ENCODE data around the gene FBXL3. TPM values are rescaled to one million over a fixed set of nuclear protein-coding genes. Genes with fewer than 3 reads are reported as not detected.
"Not testable (repeated sequence)": the region's sequence is repeated elsewhere in the genome, so short reads cannot be mapped to it uniquely, and the experiment has no call there.

Gene FBXL3
- polyA plus RNA-seq, 3 donors, result 14.7 to 20.0 (median 19.0) TPM

GRCh38 chr13:77014906-77015685 lies 11.9 kb downstream of the FBXL3 start:
- no peaks in the 10 kb centered on the region for H3K9me3 Mint-ChIP-seq
- Histone ChIP-seq H3K4me1 (ENCODE audit: control insufficient read depth in 1 of 2, insufficient read depth in 2 of 2, low read length in 2 of 2) (no peaks in the 10 kb centered on the region), H3K9ac (ENCODE audit: insufficient read depth, low read length, poor library complexity, severe bottlenecking) (no peak overlapping the region), H3K36me3 (replicated peaks in 1 of 2; ENCODE audit: control insufficient read depth in 1 of 2, insufficient read depth in 2 of 2, low read length in 2 of 2) (peaks cover 80 to 100% of the 10 kb centered on the region in 2 donors), H3K27me3 (ENCODE audit: control insufficient read depth in 2 of 2, insufficient read depth in 2 of 2, low read length in 2 of 2) (no peaks in the 10 kb centered on the region), H4K20me1 (ENCODE audit: insufficient read depth, low read length) (peaks cover 100% of the 10 kb centered on the region), H3K9me3 (replicated peaks in 1 of 2; ENCODE audit: control insufficient read depth in 1 of 2, insufficient read depth in 1 of 2, low read length in 2 of 2) (no peaks in the 10 kb centered on the region), H2AFZ (ENCODE audit: insufficient read depth, low read depth, low read length, poor library complexity, severe bottlenecking) (no peak overlapping the region), H3K79me2 (ENCODE audit: insufficient read depth, low read length) (peaks cover 99% of the 10 kb centered on the region), H3K27ac (ENCODE audit: low read depth in 1 of 2, low read length in 2 of 2) (no peak overlapping the region), H3K4me3 (replicated peaks in 1 of 3; ENCODE audit: low read depth in 2 of 3, low read length in 3 of 3) (no peak overlapping the region), H3K4me2 (replicated peaks; ENCODE audit: extremely low read depth, low read length, poor library complexity, severe bottlenecking) (no peak overlapping the region)
- H3K27ac Mint-ChIP-seq, result peak overlapping the region in 1 of 7 donors; percentile 37
- intact Hi-C loops (cut with micrococcal nuclease), result no loop called here
- H3K4me1 Mint-ChIP-seq, result peaks cover 4% of the 10 kb centered on the region
- peaks cover 0 to 2% (median 0%) of the 10 kb centered on the region in 3 donors for H3K27me3 Mint-ChIP-seq (ENCODE audit: low read depth in 3 of 3)
- no peak for DNase-seq
- WGBS (ENCODE audit: insufficient coverage), result no CpG with 5 or more reads among the region's 2 CpGs
- H3K36me3 Mint-ChIP-seq, result peaks cover 73 to 84% of the 10 kb centered on the region in 2 donors
- no peak overlapping the region for H3K4me3 Mint-ChIP-seq
- no peak for TF ChIP-seq CTCF (IDR thresholded peaks at IDR 0.05)

GRCh38 chr13:77013853-77014542 lies 13.0 kb downstream of the FBXL3 start:
- DNase-seq, result no peak
- Histone ChIP-seq H3K4me2 (replicated peaks; ENCODE audit: extremely low read depth, low read length, poor library complexity, severe bottlenecking) (no peak overlapping the region), H3K4me3 (replicated peaks in 1 of 3; ENCODE audit: low read depth in 2 of 3, low read length in 3 of 3) (no peak overlapping the region), H3K27ac (ENCODE audit: low read depth in 1 of 2, low read length in 2 of 2) (no peak overlapping the region), H3K79me2 (ENCODE audit: insufficient read depth, low read length) (peaks cover 95% of the 10 kb centered on the region), H3K4me1 (ENCODE audit: control insufficient read depth in 1 of 2, insufficient read depth in 2 of 2, low read length in 2 of 2) (no peaks in the 10 kb centered on the region), H4K20me1 (ENCODE audit: insufficient read depth, low read length) (peaks cover 99% of the 10 kb centered on the region), H3K36me3 (replicated peaks in 1 of 2; ENCODE audit: control insufficient read depth in 1 of 2, insufficient read depth in 2 of 2, low read length in 2 of 2) (peaks cover 86 to 100% of the 10 kb centered on the region in 2 donors), H3K9me3 (replicated peaks in 1 of 2; ENCODE audit: control insufficient read depth in 1 of 2, insufficient read depth in 1 of 2, low read length in 2 of 2) (no peaks in the 10 kb centered on the region), H3K27me3 (ENCODE audit: control insufficient read depth in 2 of 2, insufficient read depth in 2 of 2, low read length in 2 of 2) (no peaks in the 10 kb centered on the region), H2AFZ (ENCODE audit: insufficient read depth, low read depth, low read length, poor library complexity, severe bottlenecking) (no peak overlapping the region), H3K9ac (ENCODE audit: insufficient read depth, low read length, poor library complexity, severe bottlenecking) (no peak overlapping the region)
- H3K36me3 Mint-ChIP-seq, result peaks cover 80 to 92% of the 10 kb centered on the region in 2 donors
- no peaks in the 10 kb centered on the region for H3K9me3 Mint-ChIP-seq
- WGBS (ENCODE audit: insufficient coverage), result no CpG with 5 or more reads among the region's 2 CpGs
- H3K27ac Mint-ChIP-seq, result peak overlapping the region in 1 of 7 donors; percentile 48
- no peak for TF ChIP-seq CTCF (IDR thresholded peaks at IDR 0.05)
- H3K27me3 Mint-ChIP-seq (ENCODE audit: low read depth in 3 of 3), result peaks cover 0 to 2% (median 0%) of the 10 kb centered on the region in 3 donors
- intact Hi-C loops (cut with micrococcal nuclease), result no loop called here
- H3K4me3 Mint-ChIP-seq, result no peak overlapping the region
- H3K4me1 Mint-ChIP-seq, result peaks cover 3% of the 10 kb centered on the region

- H3K4me3 Mint-ChIP-seq; H3K4me2 ChIP-seq (replicated peaks; ENCODE audit: extremely low read depth, low read length, poor library complexity, severe bottlenecking); H3K27me3 Mint-ChIP-seq (ENCODE audit: low read depth in 3 of 3); H3K4me3 ChIP-seq (replicated peaks in 1 of 3; ENCODE audit: low read depth in 2 of 3, low read length in 3 of 3); DNase-seq; H3K27ac ChIP-seq (ENCODE audit: low read depth in 1 of 2, low read length in 2 of 2); H3K9me3 Mint-ChIP-seq; H3K27me3 ChIP-seq (ENCODE audit: control insufficient read depth in 2 of 2, insufficient read depth in 2 of 2, low read length in 2 of 2); intact Hi-C loops (cut with micrococcal nuclease); H3K9me3 ChIP-seq (replicated peaks in 1 of 2; ENCODE audit: control insufficient read depth in 1 of 2, insufficient read depth in 1 of 2, low read length in 2 of 2); H3K27ac Mint-ChIP-seq; H3K4me1 Mint-ChIP-seq; H2AFZ ChIP-seq (ENCODE audit: insufficient read depth, low read depth, low read length, poor library complexity, severe bottlenecking); H3K4me1 ChIP-seq (ENCODE audit: control insufficient read depth in 1 of 2, insufficient read depth in 2 of 2, low read length in 2 of 2); H3K9ac ChIP-seq (ENCODE audit: insufficient read depth, low read length, poor library complexity, severe bottlenecking): not testable (repeated sequence)
- peaks cover 67 to 75% of the 10 kb centered on the region in 2 donors for H3K36me3 Mint-ChIP-seq
- peaks cover 98% of the 10 kb centered on the region for H4K20me1 ChIP-seq (ENCODE audit: insufficient read depth, low read length)
- H3K36me3 ChIP-seq (replicated peaks in 1 of 2; ENCODE audit: control insufficient read depth in 1 of 2, insufficient read depth in 2 of 2, low read length in 2 of 2), result peaks cover 73 to 95% of the 10 kb centered on the region in 2 donors
- WGBS (ENCODE audit: insufficient coverage), result 88% methylated on average over 3 of the region's 5 CpGs
- peaks cover 88% of the 10 kb centered on the region for H3K79me2 ChIP-seq (ENCODE audit: insufficient read depth, low read length)
Measured at GRCh38 chr13:77009719-77010118, 17.2 kb downstream of the FBXL3 start.
